ENCODE data around the gene NDUFAF4.

DNA sequence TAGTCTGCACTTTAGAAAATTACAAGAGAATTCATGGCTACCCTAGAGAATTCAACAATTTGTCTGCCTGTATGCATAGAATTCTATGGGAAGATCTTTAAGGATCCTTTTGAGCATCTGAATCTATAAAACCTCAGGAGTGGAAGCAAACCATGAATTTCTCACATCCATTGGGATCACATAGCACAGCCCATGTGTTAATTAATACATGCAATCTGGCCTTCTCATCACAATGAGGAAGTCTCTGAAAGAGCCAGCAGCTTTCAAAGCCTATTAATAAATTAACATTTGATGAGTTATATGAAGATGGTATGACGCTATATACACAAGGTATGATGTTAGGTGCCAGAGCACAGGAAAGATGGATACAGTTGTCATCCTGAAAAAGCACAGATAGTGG, 24.7 kb downstream of the NDUFAF4 start:
- TF ChIP-seq, protein P1, sequence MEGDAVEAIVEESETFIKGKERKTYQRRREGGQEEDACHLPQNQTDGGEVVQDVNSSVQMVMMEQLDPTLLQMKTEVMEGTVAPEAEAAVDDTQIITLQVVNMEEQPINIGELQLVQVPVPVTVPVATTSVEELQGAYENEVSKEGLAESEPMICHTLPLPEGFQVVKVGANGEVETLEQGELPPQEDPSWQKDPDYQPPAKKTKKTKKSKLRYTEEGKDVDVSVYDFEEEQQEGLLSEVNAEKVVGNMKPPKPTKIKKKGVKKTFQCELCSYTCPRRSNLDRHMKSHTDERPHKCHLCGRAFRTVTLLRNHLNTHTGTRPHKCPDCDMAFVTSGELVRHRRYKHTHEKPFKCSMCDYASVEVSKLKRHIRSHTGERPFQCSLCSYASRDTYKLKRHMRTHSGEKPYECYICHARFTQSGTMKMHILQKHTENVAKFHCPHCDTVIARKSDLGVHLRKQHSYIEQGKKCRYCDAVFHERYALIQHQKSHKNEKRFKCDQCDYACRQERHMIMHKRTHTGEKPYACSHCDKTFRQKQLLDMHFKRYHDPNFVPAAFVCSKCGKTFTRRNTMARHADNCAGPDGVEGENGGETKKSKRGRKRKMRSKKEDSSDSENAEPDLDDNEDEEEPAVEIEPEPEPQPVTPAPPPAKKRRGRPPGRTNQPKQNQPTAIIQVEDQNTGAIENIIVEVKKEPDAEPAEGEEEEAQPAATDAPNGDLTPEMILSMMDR (IDR thresholded peaks at IDR 0.05): no peak
- no peak for TF ChIP-seq POLR2A (IDR thresholded peaks at IDR 0.05)
- TF ChIP-seq POLR2AphosphoS5 (IDR thresholded peaks at IDR 0.05): no peak

All from breast epithelium (tissue), 3 donors.